ENCODE measurements around the gene KMT5B.
"Not testable (repeated sequence)": the region's sequence is repeated elsewhere in the genome, so short reads cannot be mapped to it uniquely, and the experiment has no call there.

Gene KMT5B

GRCh38 chr11:68255526-68255925, 42.4 kb upstream of the KMT5B start:
- no peaks in the 10 kb centered on the region for H3K27me3 ChIP-seq (ENCODE audit: control insufficient read depth, low read length)
- no peak overlapping the region for H3K27ac ChIP-seq (ENCODE audit: low read depth, low read length)
- H3F3A ChIP-seq (ENCODE audit: control insufficient read depth, insufficient read depth) = no peaks in the 10 kb centered on the region
- H3K4me1 ChIP-seq (ENCODE audit: control insufficient read depth, low read length) = peaks cover 8% of the 10 kb centered on the region
- no peak overlapping the region for H3K4me3 ChIP-seq (ENCODE audit: low read length)
- H3K79me2 ChIP-seq (ENCODE audit: control insufficient read depth, low read length) = no peaks in the 10 kb centered on the region
- H3K9me3 ChIP-seq (ENCODE audit: control insufficient read depth, insufficient read depth, low read length) = no peaks in the 10 kb centered on the region
- no peaks in the 10 kb centered on the region for H3K9me2 ChIP-seq (replicated peaks; ENCODE audit: control insufficient read depth, low read length)
- H3K4me2 ChIP-seq (ENCODE audit: low read length) = no peak overlapping the region
- no peaks in the 10 kb centered on the region for H4K20me1 ChIP-seq (ENCODE audit: control insufficient read depth, insufficient read depth, low read depth, low read length)
- peaks cover 2% of the 10 kb centered on the region for H3K36me3 ChIP-seq (ENCODE audit: control insufficient read depth, low read length)
- TF ChIP-seq EZH2phosphoT487 (IDR thresholded peaks at IDR 0.05; ENCODE audit: borderline replicate concordance, low read length) = no peak
- TF ChIP-seq CTCF (IDR thresholded peaks at IDR 0.05; ENCODE audit: low read depth, low read length, poor library complexity, severe bottlenecking) = no peak

- no peaks in the 10 kb centered on the region for H3F3A ChIP-seq (ENCODE audit: control insufficient read depth, insufficient read depth)
- no peaks in the 10 kb centered on the region for H3K36me3 ChIP-seq (ENCODE audit: control insufficient read depth, low read length)
- no peaks in the 10 kb centered on the region for H4K20me1 ChIP-seq (ENCODE audit: control insufficient read depth, insufficient read depth, low read depth, low read length)
- TF ChIP-seq CTCF (IDR thresholded peaks at IDR 0.05; ENCODE audit: low read depth, low read length, poor library complexity, severe bottlenecking) = no peak
- TF ChIP-seq EZH2phosphoT487 (IDR thresholded peaks at IDR 0.05; ENCODE audit: borderline replicate concordance, low read length) = no peak
- no peak overlapping the region for H3K4me2 ChIP-seq (ENCODE audit: low read length)
- no peak overlapping the region for H3K27ac ChIP-seq (ENCODE audit: low read depth, low read length)
- H3K79me2 ChIP-seq (ENCODE audit: control insufficient read depth, low read length) = no peaks in the 10 kb centered on the region
- H3K9me3 ChIP-seq (ENCODE audit: control insufficient read depth, insufficient read depth, low read length) = no peaks in the 10 kb centered on the region
- H3K27me3 ChIP-seq (ENCODE audit: control insufficient read depth, low read length) = no peaks in the 10 kb centered on the region
- H3K4me1 ChIP-seq (ENCODE audit: control insufficient read depth, low read length) = peaks cover 8% of the 10 kb centered on the region
- no peak overlapping the region for H3K4me3 ChIP-seq (ENCODE audit: low read length)
- no peaks in the 10 kb centered on the region for H3K9me2 ChIP-seq (replicated peaks; ENCODE audit: control insufficient read depth, low read length)
Observed at GRCh38 chr11:68254421-68254820, 41.3 kb upstream of the KMT5B start.

- H3K4me2 ChIP-seq (ENCODE audit: low read length) = no peak overlapping the region
- H3K36me3 ChIP-seq (ENCODE audit: control insufficient read depth, low read length) = no peaks in the 10 kb centered on the region
- no peaks in the 10 kb centered on the region for H3K9me3 ChIP-seq (ENCODE audit: control insufficient read depth, insufficient read depth, low read length)
- H4K20me1 ChIP-seq (ENCODE audit: control insufficient read depth, insufficient read depth, low read depth, low read length) = no peaks in the 10 kb centered on the region
- H3F3A ChIP-seq (ENCODE audit: control insufficient read depth, insufficient read depth) = no peaks in the 10 kb centered on the region
- H3K4me1 ChIP-seq (ENCODE audit: control insufficient read depth, low read length) = no peaks in the 10 kb centered on the region
- no peaks in the 10 kb centered on the region for H3K27me3 ChIP-seq (ENCODE audit: control insufficient read depth, low read length)
- H3K4me3 ChIP-seq (ENCODE audit: low read length) = no peak overlapping the region
- TF ChIP-seq EZH2phosphoT487 (IDR thresholded peaks at IDR 0.05; ENCODE audit: borderline replicate concordance, low read length) = no peak
- no peak for TF ChIP-seq CTCF (IDR thresholded peaks at IDR 0.05; ENCODE audit: low read depth, low read length, poor library complexity, severe bottlenecking)
- H3K27ac ChIP-seq (ENCODE audit: low read depth, low read length) = no peak overlapping the region
- H3K79me2 ChIP-seq (ENCODE audit: control insufficient read depth, low read length) = no peaks in the 10 kb centered on the region
- no peaks in the 10 kb centered on the region for H3K9me2 ChIP-seq (replicated peaks; ENCODE audit: control insufficient read depth, low read length)
Observed at GRCh38 chr11:68251765-68252164, 38.7 kb upstream of the KMT5B start.

GRCh38 chr11:68244912-68245311, 31.8 kb upstream of the KMT5B start:
- not testable (repeated sequence) for H3K27ac ChIP-seq (ENCODE audit: low read depth, low read length); H3K9me3 ChIP-seq (ENCODE audit: control insufficient read depth, insufficient read depth, low read length); H4K20me1 ChIP-seq (ENCODE audit: control insufficient read depth, insufficient read depth, low read depth, low read length); H3K4me3 ChIP-seq (ENCODE audit: low read length); H3K79me2 ChIP-seq (ENCODE audit: control insufficient read depth, low read length); H3K9me2 ChIP-seq (replicated peaks; ENCODE audit: control insufficient read depth, low read length); H3K4me1 ChIP-seq (ENCODE audit: control insufficient read depth, low read length); H3F3A ChIP-seq (ENCODE audit: control insufficient read depth, insufficient read depth); H3K27me3 ChIP-seq (ENCODE audit: control insufficient read depth, low read length); H3K4me2 ChIP-seq (ENCODE audit: low read length); H3K36me3 ChIP-seq (ENCODE audit: control insufficient read depth, low read length)

GRCh38 chr11:68243847-68244246, 30.8 kb upstream of the KMT5B start:
- H3K36me3 ChIP-seq (ENCODE audit: control insufficient read depth, low read length); H3K27me3 ChIP-seq (ENCODE audit: control insufficient read depth, low read length); H3K4me2 ChIP-seq (ENCODE audit: low read length); H4K20me1 ChIP-seq (ENCODE audit: control insufficient read depth, insufficient read depth, low read depth, low read length); H3K4me3 ChIP-seq (ENCODE audit: low read length); H3K4me1 ChIP-seq (ENCODE audit: control insufficient read depth, low read length); H3K9me2 ChIP-seq (replicated peaks; ENCODE audit: control insufficient read depth, low read length); H3K27ac ChIP-seq (ENCODE audit: low read depth, low read length); H3K9me3 ChIP-seq (ENCODE audit: control insufficient read depth, insufficient read depth, low read length); H3F3A ChIP-seq (ENCODE audit: control insufficient read depth, insufficient read depth); H3K79me2 ChIP-seq (ENCODE audit: control insufficient read depth, low read length): not testable (repeated sequence)

Measured in DOHH2 (cell line).